Right atrium auricular region (tissue), 2 donors: Measurements from ENCODE around the gene FAM124A. TPM values are rescaled to one million over a fixed set of nuclear protein-coding genes. Genes with fewer than 3 reads are reported as not detected.
"Not testable (repeated sequence)": the region's sequence is repeated elsewhere in the genome, so short reads cannot be mapped to it uniquely, and the experiment has no call there.

ENCODE experiments used
- DNase-seq: peaks from one replicate; pipeline ENCODE4 v3.0.0-alpha.2; 2019; ENCODE audit warnings: low spot score
- H3K27ac ChIP-seq, 2 donors: fragments of 200-600 bp; sonication (generic); 1 replicate in 1 of 2; 2 replicates in 1 of 2; pipeline ENCODE4 v1.5.1; 2016 to 2019
- H3K27me3 ChIP-seq, 2 donors: fragments of 200-600 bp; sonication (generic); one replicate each; pipeline versions ENCODE4 v1.5.1 to v1.6.0; 2017 to 2019
- H3K36me3 ChIP-seq: fragments of 200-600 bp; sonication (generic); one replicate; pipeline ENCODE4 v1.5.1; 2016
- H3K4me1 ChIP-seq, 2 donors: fragments of 200-600 bp; sonication (generic); one replicate each; pipeline versions ENCODE4 v1.5.1 to v1.6.0; 2017 to 2019
- H3K4me3 ChIP-seq, 2 donors: fragments of 200-600 bp; sonication (generic); 1 replicate in 1 of 2; 2 replicates in 1 of 2; pipeline ENCODE4 v1.5.1; 2017 to 2019; ENCODE audit warnings: mild to moderate bottlenecking in 1 of 2, moderate library complexity in 1 of 2
- H3K9me3 ChIP-seq, 2 donors: fragments of 200-600 bp; sonication (generic); one replicate each; pipeline ENCODE4 v1.5.1; 2019
- CTCF ChIP-seq, 2 donors: fragments of 200-600 bp; sonication (generic); IDR thresholded peaks; one replicate each; pipeline ENCODE4 v1.5.1; 2019; ENCODE audit warnings: antibody characterized with exemption in 2 of 2
- total RNA-seq, 2 donors: library from RNA; depleted of rRNA; stranded (reverse); fragments of >200 nt; gene quantifications; one replicate each; pipeline ENCODE4 v1.1.0, GENCODE V29; 2016

The FAM124A gene
- total RNA-seq, 2 donors from 2014 or later, result 8.0 to 8.6 TPM

DNA sequence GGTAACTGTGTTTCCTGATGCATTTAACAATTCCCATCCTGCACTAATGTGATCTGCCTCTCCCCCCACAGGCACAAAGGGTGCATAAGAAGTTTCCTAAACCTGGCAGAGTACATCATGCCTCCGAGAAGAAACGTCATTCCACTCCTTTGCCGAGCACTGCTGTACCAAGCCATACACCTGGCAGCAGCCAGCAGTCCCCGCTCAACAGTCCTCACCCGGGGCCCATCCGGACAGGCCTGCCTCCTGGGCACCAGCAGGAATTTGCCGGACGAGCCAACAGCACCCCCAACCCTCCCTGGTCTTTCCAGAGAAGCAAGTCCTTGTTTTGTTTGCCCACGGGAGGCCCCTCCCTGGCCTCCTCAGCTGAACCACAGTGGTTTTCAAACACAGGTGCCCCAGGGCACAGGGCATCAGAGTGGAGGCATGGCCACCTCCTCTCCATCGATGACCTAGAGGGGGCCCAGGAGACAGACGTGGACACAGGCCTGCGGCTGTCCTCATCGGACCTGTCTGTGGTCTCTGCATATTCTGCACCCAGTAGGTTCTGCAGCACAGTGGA lies 58.3 kb downstream of the FAM124A start:
- no peak for DNase-seq
- Histone ChIP-seq H3K4me3 (no peak overlapping the region), H3K36me3 (no peaks in the 10 kb centered on the region), H3K4me1 (peaks cover 0 to 26% of the 10 kb centered on the region in 2 donors), H3K9me3 (no peaks in the 10 kb centered on the region), H3K27ac (no peak overlapping the region), H3K27me3 (no peaks in the 10 kb centered on the region)
- no peak for TF ChIP-seq CTCF (IDR thresholded peaks at IDR 0.05)

- no peak for TF ChIP-seq CTCF (IDR thresholded peaks at IDR 0.05)
- no peaks in the 10 kb centered on the region for H3K27me3 ChIP-seq
- H3K4me1 ChIP-seq, result peaks cover 0 to 9% of the 10 kb centered on the region in 2 donors
- no peak for DNase-seq
- no peaks in the 10 kb centered on the region for H3K36me3 ChIP-seq
- H3K9me3 ChIP-seq, result no peaks in the 10 kb centered on the region
- no peak overlapping the region for H3K4me3 ChIP-seq
- no peak overlapping the region for H3K27ac ChIP-seq
Measured at GRCh38 chr13:51282322-51282721, 60.1 kb downstream of the FAM124A start.

DNA sequence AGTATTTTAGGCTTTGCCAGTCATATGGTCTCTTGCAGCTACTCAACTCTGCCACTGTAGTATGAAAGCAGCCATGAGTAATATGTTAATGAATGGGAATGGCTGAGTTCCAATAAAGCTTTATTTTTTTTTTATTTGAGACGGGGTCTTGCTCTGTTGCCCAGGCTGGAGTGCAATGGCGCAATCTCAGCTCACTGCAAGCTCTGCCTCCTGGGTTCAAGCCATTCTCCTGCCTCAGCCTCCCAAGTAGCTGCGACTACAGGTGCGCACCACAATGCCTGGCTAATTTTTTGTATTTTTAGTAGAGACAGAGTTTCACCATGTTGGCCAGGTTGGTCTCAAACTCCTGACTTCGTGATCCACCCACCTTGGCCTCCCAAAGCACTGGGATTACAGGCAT lies 60.7 kb downstream of the FAM124A start:
- H3K27me3 ChIP-seq, H3K9me3 ChIP-seq, DNase-seq, H3K4me3 ChIP-seq, H3K4me1 ChIP-seq, H3K36me3 ChIP-seq, H3K27ac ChIP-seq: not testable (repeated sequence)

DNA sequence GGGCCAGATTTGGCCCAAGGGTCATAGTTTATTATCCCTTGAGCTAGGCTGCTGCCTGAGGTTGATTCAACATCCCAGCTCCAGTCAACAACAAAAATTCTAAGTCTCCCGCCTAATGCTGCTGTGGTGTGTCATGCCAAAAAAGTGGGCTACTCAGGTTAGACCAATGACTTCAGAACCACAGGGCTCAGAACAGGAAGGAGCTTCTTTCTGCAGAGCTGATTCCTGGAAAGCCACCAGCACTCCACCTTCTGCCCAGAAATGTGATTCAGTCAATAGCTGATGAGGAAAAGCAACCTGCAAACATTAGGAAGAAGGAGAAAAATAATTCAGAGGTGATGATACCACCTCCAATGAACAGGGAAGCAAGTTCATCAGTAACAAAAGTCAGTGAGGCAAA lies 61.2 kb downstream of the FAM124A start:
- H3K27me3 ChIP-seq, result no peaks in the 10 kb centered on the region
- no peaks in the 10 kb centered on the region for H3K9me3 ChIP-seq
- peaks cover 0 to 9% of the 10 kb centered on the region in 2 donors for H3K4me1 ChIP-seq
- H3K27ac ChIP-seq, result no peak overlapping the region
- no peak overlapping the region for H3K4me3 ChIP-seq
- no peaks in the 10 kb centered on the region for H3K36me3 ChIP-seq
- no peak for TF ChIP-seq CTCF (IDR thresholded peaks at IDR 0.05)
- no peak for DNase-seq

DNA sequence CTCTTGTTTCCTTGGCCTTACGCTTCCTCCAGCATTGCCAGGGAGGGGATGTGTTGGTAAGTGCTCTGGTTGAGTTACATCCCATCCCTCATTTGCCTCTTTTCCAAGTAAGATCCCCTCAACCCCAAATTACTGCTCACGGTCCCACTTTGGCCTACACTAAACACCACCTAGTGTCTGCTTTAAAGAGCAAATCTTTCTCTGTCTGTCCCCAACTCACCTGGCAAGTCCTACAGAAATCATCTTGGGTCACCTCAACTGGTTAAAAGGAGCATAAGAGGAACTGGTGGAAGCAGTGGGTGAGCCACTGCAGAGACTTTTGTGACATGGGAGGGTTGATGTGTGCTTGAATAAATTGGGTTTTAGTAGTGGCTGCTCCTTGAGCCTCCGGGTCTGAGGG lies 62.1 kb downstream of the FAM124A start:
- no peak for DNase-seq
- H3K27me3 ChIP-seq, result no peaks in the 10 kb centered on the region
- H3K9me3 ChIP-seq, result no peaks in the 10 kb centered on the region
- H3K27ac ChIP-seq, result no peak overlapping the region
- no peak overlapping the region for H3K4me3 ChIP-seq
- TF ChIP-seq CTCF (IDR thresholded peaks at IDR 0.05), result no peak
- peaks cover 0 to 9% of the 10 kb centered on the region in 2 donors for H3K4me1 ChIP-seq
- no peaks in the 10 kb centered on the region for H3K36me3 ChIP-seq

- Histone ChIP-seq H3K4me1 (peaks cover 0 to 12% of the 10 kb centered on the region in 2 donors), H3K27me3 (no peaks in the 10 kb centered on the region), H3K9me3 (no peaks in the 10 kb centered on the region), H3K27ac (no peak overlapping the region), H3K4me3 (no peak overlapping the region), H3K36me3 (no peaks in the 10 kb centered on the region)
- peak; percentile 80 for DNase-seq
- TF ChIP-seq CTCF (IDR thresholded peaks at IDR 0.05), result peak; percentile 82 to 95
Measured at GRCh38 chr13:51286135-51287002, 64.2 kb downstream of the FAM124A start.
